ENCODE results near the gene P2RX3. TPM values are rescaled to one million over a fixed set of nuclear protein-coding genes. Genes with fewer than 3 reads are reported as not detected.

P2RX3 gene
- total RNA-seq, 2 experiments from 2014 or later, result not detected

- no peaks in the 10 kb centered on the region for H3K9me3 Mint-ChIP-seq (ENCODE audit: insufficient read depth)
- ATAC-seq (no peak), DNase-seq (no peak)
- no peaks in the 10 kb centered on the region for H3K27me3 Mint-ChIP-seq (ENCODE audit: low read depth)
- ChIA-PET POLR2A (interaction anchor here (0.7 to 1.9 kb wide), 2 partner anchors 13 kb away, joined by 3 to 10 read pairs; partner anchors contain the start of gene TNKS1BP1), CTCF (interaction anchor here (1.3 to 1.9 kb wide), 2 partner anchors 13 to 33 kb away, joined by 6 to 13 read pairs; partner anchors contain the start of gene TNKS1BP1)
- H3K27ac Mint-ChIP-seq, result peak overlapping the region; percentile 53
- H3K36me3 Mint-ChIP-seq (ENCODE audit: low read depth), result peaks cover 3% of the 10 kb centered on the region
- peaks cover 23% of the 10 kb centered on the region for H3K4me1 Mint-ChIP-seq (ENCODE audit: low read depth)
- H3K4me3 Mint-ChIP-seq, result no peak overlapping the region
These were observed 25.6 kb upstream of the P2RX3 start for GRCh38 chr11:57312511-57313021.

- Mint-ChIP-seq H3K36me3 (ENCODE audit: low read depth) (peaks cover 3% of the 10 kb centered on the region), H3K9me3 (ENCODE audit: insufficient read depth) (no peaks in the 10 kb centered on the region), H3K4me3 (no peak overlapping the region), H3K27me3 (ENCODE audit: low read depth) (no peaks in the 10 kb centered on the region), H3K27ac (no peak overlapping the region), H3K4me1 (ENCODE audit: low read depth) (peaks cover 23% of the 10 kb centered on the region)
- no peak for DNase-seq
- no peak for ATAC-seq
- CTCF ChIA-PET, result no interaction called here
- POLR2A ChIA-PET, result interaction anchor here (0.7 kb wide), 1 partner anchor 12 kb away, joined by 3 read pairs; no protein-coding TSS in a partner anchor
These were observed 24.9 kb upstream of the P2RX3 start for GRCh38 chr11:57313071-57313787.

- H3K9me3 Mint-ChIP-seq (ENCODE audit: insufficient read depth), result no peaks in the 10 kb centered on the region
These were observed 24.4 kb upstream of the P2RX3 start for GRCh38 chr11:57313788-57314135.

GRCh38 chr11:57314221-57314973, 23.8 kb upstream of the P2RX3 start:
- H3K4me3 Mint-ChIP-seq, result no peak overlapping the region
- ChIA-PET CTCF (interaction anchor here (1.3 to 1.8 kb wide), 2 partner anchors 9 to 11 kb away, joined by 3 to 8 read pairs; partner anchors contain the start of gene TNKS1BP1), POLR2A (interaction anchor here (2.6 kb wide), 1 partner anchor 11 kb away, joined by 14 read pairs; the partner anchor contains the start of gene TNKS1BP1)
- no peaks in the 10 kb centered on the region for H3K9me3 Mint-ChIP-seq (ENCODE audit: insufficient read depth)
- ATAC-seq (no peak), DNase-seq (no peak)
- no peaks in the 10 kb centered on the region for H3K27me3 Mint-ChIP-seq (ENCODE audit: low read depth)
- H3K27ac Mint-ChIP-seq, result no peak overlapping the region
- H3K36me3 Mint-ChIP-seq (ENCODE audit: low read depth), result peaks cover 3% of the 10 kb centered on the region
- peaks cover 23% of the 10 kb centered on the region for H3K4me1 Mint-ChIP-seq (ENCODE audit: low read depth)

More at GRCh38 chr11:57313788-57314135, 24.4 kb upstream of the P2RX3 start:
- Mint-ChIP-seq H3K4me3 (no peak overlapping the region), H3K36me3 (ENCODE audit: low read depth) (peaks cover 3% of the 10 kb centered on the region), H3K4me1 (ENCODE audit: low read depth) (peaks cover 23% of the 10 kb centered on the region), H3K27ac (no peak overlapping the region), H3K27me3 (ENCODE audit: low read depth) (no peaks in the 10 kb centered on the region)
- ChIA-PET POLR2A (no interaction called here), CTCF (no interaction called here)
- ATAC-seq, result no peak
- no peak for DNase-seq

GRCh38 chr11:57315491-57315890, 22.7 kb upstream of the P2RX3 start:
- ChIA-PET POLR2A (interaction anchor here (1.0 to 2.6 kb wide), 2 partner anchors 10 kb away, joined by 3 to 14 read pairs; partner anchors contain the start of gene TNKS1BP1), CTCF (interaction anchor here (1.3 to 1.8 kb wide), 2 partner anchors 10 kb away, joined by 3 to 8 read pairs; partner anchors contain the start of gene TNKS1BP1)
- H3K27me3 Mint-ChIP-seq (ENCODE audit: low read depth), result no peaks in the 10 kb centered on the region
- peaks cover 3% of the 10 kb centered on the region for H3K36me3 Mint-ChIP-seq (ENCODE audit: low read depth)
- DNase-seq (peak; percentile 76), ATAC-seq (peak; percentile 28)
- no peak overlapping the region for H3K4me3 Mint-ChIP-seq
- peaks cover 19% of the 10 kb centered on the region for H3K4me1 Mint-ChIP-seq (ENCODE audit: low read depth)
- H3K27ac Mint-ChIP-seq, result no peak overlapping the region
- H3K9me3 Mint-ChIP-seq (ENCODE audit: insufficient read depth), result no peaks in the 10 kb centered on the region

GRCh38 chr11:57316017-57316416, 22.1 kb upstream of the P2RX3 start:
- POLR2A ChIA-PET, result interaction anchor here (1.0 to 2.6 kb wide), 2 partner anchors 9 to 11 kb away, joined by 3 to 14 read pairs; partner anchors contain the start of gene TNKS1BP1
- CTCF ChIA-PET, result interaction anchor here (1.8 kb wide), 1 partner anchor 10 kb away, joined by 8 read pairs; the partner anchor contains the start of gene TNKS1BP1
- H3K36me3 Mint-ChIP-seq (ENCODE audit: low read depth), result peaks cover 3% of the 10 kb centered on the region

GRCh38 chr11:57318178-57318577, 20.0 kb upstream of the P2RX3 start:
- POLR2A ChIA-PET, result interaction anchor here (1.5 kb wide), 1 partner anchor 17 kb away, joined by 7 read pairs; the partner anchor contains the start of gene SSRP1
- H3K9me3 Mint-ChIP-seq (ENCODE audit: insufficient read depth), result no peaks in the 10 kb centered on the region

More at GRCh38 chr11:57316017-57316416, 22.1 kb upstream of the P2RX3 start:
- ATAC-seq, result no peak
- no peak for DNase-seq
- Mint-ChIP-seq H3K27me3 (ENCODE audit: low read depth) (no peaks in the 10 kb centered on the region), H3K27ac (no peak overlapping the region), H3K4me3 (no peak overlapping the region), H3K4me1 (ENCODE audit: low read depth) (peaks cover 14% of the 10 kb centered on the region), H3K9me3 (ENCODE audit: insufficient read depth) (no peaks in the 10 kb centered on the region)

GRCh38 chr11:57320067-57320718, 18.0 kb upstream of the P2RX3 start:
- peaks cover 26% of the 10 kb centered on the region for H3K4me1 Mint-ChIP-seq (ENCODE audit: low read depth)
- no peak for ATAC-seq
- no peak for DNase-seq
- no peaks in the 10 kb centered on the region for H3K9me3 Mint-ChIP-seq (ENCODE audit: insufficient read depth)
- H3K27ac Mint-ChIP-seq, result no peak overlapping the region
- H3K27me3 Mint-ChIP-seq (ENCODE audit: low read depth), result no peaks in the 10 kb centered on the region
- H3K4me3 Mint-ChIP-seq, result no peak overlapping the region
- CTCF ChIA-PET, result no interaction called here
- H3K36me3 Mint-ChIP-seq (ENCODE audit: low read depth), result peaks cover 2% of the 10 kb centered on the region
- POLR2A ChIA-PET, result interaction anchor here (1.9 kb wide), 1 partner anchor 16 kb away, joined by 9 read pairs; the partner anchor contains the start of gene SSRP1

More at GRCh38 chr11:57318178-57318577, 20.0 kb upstream of the P2RX3 start:
- Mint-ChIP-seq H3K36me3 (ENCODE audit: low read depth) (no peaks in the 10 kb centered on the region), H3K4me3 (no peak overlapping the region), H3K4me1 (ENCODE audit: low read depth) (peaks cover 13% of the 10 kb centered on the region), H3K27ac (no peak overlapping the region), H3K27me3 (ENCODE audit: low read depth) (no peaks in the 10 kb centered on the region)
- CTCF ChIA-PET, result interaction anchor here (1.0 kb wide), 1 partner anchor 140 kb away, joined by 3 read pairs; no protein-coding TSS in a partner anchor
- ATAC-seq (no peak), DNase-seq (no peak)

GRCh38 chr11:57320719-57321387, 17.3 kb upstream of the P2RX3 start:
- ATAC-seq (no peak), DNase-seq (no peak)
- Mint-ChIP-seq H3K9me3 (ENCODE audit: insufficient read depth) (no peaks in the 10 kb centered on the region), H3K27me3 (ENCODE audit: low read depth) (no peaks in the 10 kb centered on the region), H3K36me3 (ENCODE audit: low read depth) (peaks cover 8% of the 10 kb centered on the region), H3K4me3 (no peak overlapping the region), H3K27ac (peak overlapping the region; percentile 48), H3K4me1 (ENCODE audit: low read depth) (peaks cover 32% of the 10 kb centered on the region)
- ChIA-PET CTCF (no interaction called here), POLR2A (interaction anchor here (0.8 to 1.9 kb wide), 2 partner anchors 11 to 15 kb away, joined by 5 to 9 read pairs; partner anchors contain the start of gene SSRP1)

GRCh38 chr11:57321388-57322255, 16.5 kb upstream of the P2RX3 start:
- ChIA-PET POLR2A (interaction anchor here (0.8 to 1.9 kb wide), 3 partner anchors 10 to 420 kb away, joined by 3 to 9 read pairs (median 5); partner anchors contain the start of genes SELENOH and SSRP1), CTCF (no interaction called here)
- Mint-ChIP-seq H3K4me3 (no peak overlapping the region), H3K9me3 (ENCODE audit: insufficient read depth) (no peaks in the 10 kb centered on the region), H3K27me3 (ENCODE audit: low read depth) (no peaks in the 10 kb centered on the region), H3K36me3 (ENCODE audit: low read depth) (peaks cover 16% of the 10 kb centered on the region), H3K4me1 (ENCODE audit: low read depth) (peaks cover 40% of the 10 kb centered on the region), H3K27ac (no peak overlapping the region)
- ATAC-seq, result no peak
- DNase-seq, result no peak
